Posterior cingulate gyrus (tissue), 11 donors: ENCODE measurements around the gene XDH.

ENCODE experiments used
- DNase-seq, 10 donors: peaks; one replicate each; pipeline versions ENCODE4 v3.0.0 to v3.0.0-alpha.2; 2020 to 2021; ENCODE audit warnings: mixed read lengths in 3 of 10
- intact Hi-C: fragments of 100-400 bp; cut with DNase I; formaldehyde crosslinking; loops from one replicate; pipeline ENCODE4 v1.15.1; 2023

The XDH gene

GRCh38 chr2:31333527-31334183 lies 80.9 kb downstream of the XDH start:
- intact Hi-C loops, result loop anchor here (2.0 to 10.0 kb wide), 3 partner anchors 101 to 623 kb away; no protein-coding TSS in a partner anchor
- peak; percentile 71 to 95 (median 89) for DNase-seq

- DNase-seq, result no peak
- intact Hi-C loops, result loop anchor here (2.0 to 10.0 kb wide), 2 partner anchors 158 to 622 kb away; no protein-coding TSS in a partner anchor
Observed at GRCh38 chr2:31333046-31333445, 81.5 kb downstream of the XDH start.

GRCh38 chr2:31332521-31332920 lies 82.0 kb downstream of the XDH start:
- intact Hi-C loops, result loop anchor here (2.0 to 10.0 kb wide), 2 partner anchors 158 to 622 kb away; no protein-coding TSS in a partner anchor
- no peak for DNase-seq

GRCh38 chr2:31331156-31331555 lies 83.4 kb downstream of the XDH start:
- DNase-seq, result no peak
- intact Hi-C loops, result loop anchor here (10.0 kb wide), 1 partner anchor 156 kb away; no protein-coding TSS in a partner anchor

GRCh38 chr2:31329081-31329625 lies 85.4 kb downstream of the XDH start:
- intact Hi-C loops, result no loop called here
- no peak for DNase-seq

- no peak for DNase-seq
- intact Hi-C loops, result no loop called here
Observed at GRCh38 chr2:31328026-31328425, 86.5 kb downstream of the XDH start.

GRCh38 chr2:31327505-31327904 lies 87.0 kb downstream of the XDH start:
- no peak for DNase-seq
- intact Hi-C loops, result no loop called here

- DNase-seq, result no peak
- intact Hi-C loops, result no loop called here
Observed at GRCh38 chr2:31324016-31324633, 90.4 kb downstream of the XDH start.

- intact Hi-C loops, result no loop called here
- DNase-seq, result no peak
Observed at GRCh38 chr2:31322371-31322770, 92.2 kb downstream of the XDH start.

GRCh38 chr2:31319406-31320175 lies 95.0 kb downstream of the XDH start:
- no peak for DNase-seq
- intact Hi-C loops, result no loop called here

GRCh38 chr2:31318361-31319336 lies 95.9 kb downstream of the XDH start:
- no peak for DNase-seq
- intact Hi-C loops, result no loop called here

- no peak for DNase-seq
- intact Hi-C loops, result no loop called here
Observed at GRCh38 chr2:31317396-31317795, 97.1 kb downstream of the XDH start.

- DNase-seq, result no peak
- intact Hi-C loops, result no loop called here
Observed at GRCh38 chr2:31314761-31315160, 99.8 kb downstream of the XDH start.

GRCh38 chr2:31312898-31313297 lies 101.6 kb downstream of the XDH start:
- intact Hi-C loops, result no loop called here
- no peak for DNase-seq

- DNase-seq, result no peak
- intact Hi-C loops, result no loop called here
Observed at GRCh38 chr2:31304816-31305215, 109.7 kb downstream of the XDH start.

GRCh38 chr2:31302940-31303563 lies 111.5 kb downstream of the XDH start:
- DNase-seq, result no peak
- intact Hi-C loops, result no loop called here

GRCh38 chr2:31300309-31300708 lies 114.2 kb downstream of the XDH start:
- no peak for DNase-seq
- intact Hi-C loops, result no loop called here

GRCh38 chr2:31299547-31299946 lies 115.0 kb downstream of the XDH start:
- intact Hi-C loops, result no loop called here
- no peak for DNase-seq

- intact Hi-C loops, result no loop called here
- peak in 3 of 10 donors; percentile 14 to 82 (median 14) for DNase-seq
Observed at GRCh38 chr2:31297751-31298150, 116.8 kb downstream of the XDH start.
